ENCODE data around the gene SBNO1. TPM values are rescaled to one million over a fixed set of nuclear protein-coding genes. Genes with fewer than 3 reads are reported as not detected.

Gene SBNO1
- total RNA-seq, 1 experiment from 2014 or later = 43.8 TPM

- TF ChIP-seq EZH2phosphoT487 (IDR thresholded peaks at IDR 0.05; ENCODE audit: borderline replicate concordance) (no peak), TCF7L2 (IDR thresholded peaks at IDR 0.05; ENCODE audit: borderline replicate concordance, extremely low read depth, insufficient read depth, insufficient read length) (no peak), REST (IDR thresholded peaks at IDR 0.05; ENCODE audit: low read depth) (no peak), ZFX (IDR thresholded peaks at IDR 0.05) (no peak), EZH2 (IDR thresholded peaks at IDR 0.05) (no peak), CBX3 (IDR thresholded peaks at IDR 0.05; ENCODE audit: low read depth) (no peak)
- no peak overlapping the region for H3K27ac ChIP-seq (ENCODE audit: low read depth, low read length)
- ChIA-PET POLR2A (no interaction called here), CTCF (interaction anchor here (0.6 kb wide), 1 partner anchor 43 kb away, joined by 3 read pairs; no protein-coding TSS in a partner anchor), RAD21 (ENCODE audit: low non-redundant PET in 1 of 2, low total read pairs in 2 of 2, uncharacterized antibody in 2 of 2, unreplicated experiment in 2 of 2) (no interaction called here)
- no peaks in the 10 kb centered on the region for H3K9me2 ChIP-seq (ENCODE audit: insufficient read depth)
- intact Hi-C loops (cut with micrococcal nuclease) = no loop called here
- H4K20me1 ChIP-seq (ENCODE audit: insufficient read depth) = no peaks in the 10 kb centered on the region
- H3K36me3 ChIP-seq (ENCODE audit: control insufficient read depth in 1 of 2, insufficient read depth in 2 of 2, low read length in 2 of 2) = no peaks in the 10 kb centered on the region
- no peak overlapping the region for H3K4me2 ChIP-seq (ENCODE audit: low read length)
- H3K9me3 ChIP-seq (ENCODE audit: control insufficient read depth in 1 of 2, insufficient read depth in 1 of 2, low read depth in 1 of 2, low read length in 2 of 2) = no peaks in the 10 kb centered on the region
- no peak overlapping the region for H2AFZ ChIP-seq (ENCODE audit: low read depth, low read length, poor library complexity, severe bottlenecking)
- no peak overlapping the region for H3K9ac ChIP-seq (ENCODE audit: low read length)
- H3K4me3 ChIP-seq (replicated peaks in 1 of 2; ENCODE audit: low read depth in 1 of 2, low read length in 2 of 2) = no peak overlapping the region
- DNase-seq (ENCODE audit: low read depth, low spot score) (no peak), ATAC-seq (no peak)
- no peaks in the 10 kb centered on the region for H3K79me2 ChIP-seq (ENCODE audit: insufficient read depth, low read length)
- H3K27me3 ChIP-seq (ENCODE audit: insufficient read depth, low read length) = no peaks in the 10 kb centered on the region
- H3K4me1 ChIP-seq (ENCODE audit: control insufficient read depth in 1 of 2, insufficient read depth in 2 of 2, low read length in 2 of 2) = no peaks in the 10 kb centered on the region
- BruUV-seq (replicated peaks) = no TSS peak
These were observed 83.7 kb downstream of the SBNO1 start for GRCh38 chr12:123280971-123281370.

- no TSS peak for BruUV-seq (replicated peaks)
- POLR2A ChIA-PET = no interaction called here
- intact Hi-C loops (cut with micrococcal nuclease) = no loop called here
- TF ChIP-seq JUND (IDR thresholded peaks at IDR 0.05) (no peak), YY1 (IDR thresholded peaks at IDR 0.05; ENCODE audit: extremely low read depth, insufficient replicate concordance, low read depth, low read length) (no peak), CTCF (IDR thresholded peaks at IDR 0.05 in 2 of 3, conservative IDR thresholded peaks at IDR 0.05 in 1 of 3; ENCODE audit: borderline replicate concordance in 1 of 3, insufficient read depth in 1 of 3, low read depth in 2 of 3, low read length in 2 of 3) (no peak), REST (IDR thresholded peaks at IDR 0.05; ENCODE audit: low read depth) (no peak), EZH2 (IDR thresholded peaks at IDR 0.05) (no peak), ATF3 (IDR thresholded peaks at IDR 0.05) (no peak)
These were observed 86.5 kb downstream of the SBNO1 start for GRCh38 chr12:123278101-123278627.

More at GRCh38 chr12:123278101-123278627, 86.5 kb downstream of the SBNO1 start:
- H3K9me2 ChIP-seq (ENCODE audit: insufficient read depth) = no peaks in the 10 kb centered on the region
- H3K9me3 ChIP-seq (ENCODE audit: control insufficient read depth in 1 of 2, insufficient read depth in 1 of 2, low read depth in 1 of 2, low read length in 2 of 2) = no peaks in the 10 kb centered on the region
- no peak overlapping the region for H3K4me3 ChIP-seq (replicated peaks in 1 of 2; ENCODE audit: low read depth in 1 of 2, low read length in 2 of 2)
- no peaks in the 10 kb centered on the region for H3K79me2 ChIP-seq (ENCODE audit: insufficient read depth, low read length)
- no peak for ATAC-seq
- no peak overlapping the region for H3K27ac ChIP-seq (ENCODE audit: low read depth, low read length)
- H3K4me1 ChIP-seq (ENCODE audit: control insufficient read depth in 1 of 2, insufficient read depth in 2 of 2, low read length in 2 of 2) = no peaks in the 10 kb centered on the region
- H4K20me1 ChIP-seq (ENCODE audit: insufficient read depth) = no peaks in the 10 kb centered on the region
- no peak overlapping the region for H2AFZ ChIP-seq (ENCODE audit: low read depth, low read length, poor library complexity, severe bottlenecking)
- RAD21 ChIA-PET (ENCODE audit: low non-redundant PET in 1 of 2, low total read pairs in 2 of 2, uncharacterized antibody in 2 of 2, unreplicated experiment in 2 of 2) = no interaction called here
- no peak overlapping the region for H3K4me2 ChIP-seq (ENCODE audit: low read length)
- CTCF ChIA-PET = no interaction called here
- no peak for DNase-seq (ENCODE audit: low read depth, low spot score)
- no peaks in the 10 kb centered on the region for H3K27me3 ChIP-seq (ENCODE audit: insufficient read depth, low read length)
- no peaks in the 10 kb centered on the region for H3K36me3 ChIP-seq (ENCODE audit: control insufficient read depth in 1 of 2, insufficient read depth in 2 of 2, low read length in 2 of 2)
- H3K9ac ChIP-seq (ENCODE audit: low read length) = no peak overlapping the region

Measured in HCT116 (cell line).